ENCODE data around the gene AKR1A1.

The AKR1A1 gene

DNA sequence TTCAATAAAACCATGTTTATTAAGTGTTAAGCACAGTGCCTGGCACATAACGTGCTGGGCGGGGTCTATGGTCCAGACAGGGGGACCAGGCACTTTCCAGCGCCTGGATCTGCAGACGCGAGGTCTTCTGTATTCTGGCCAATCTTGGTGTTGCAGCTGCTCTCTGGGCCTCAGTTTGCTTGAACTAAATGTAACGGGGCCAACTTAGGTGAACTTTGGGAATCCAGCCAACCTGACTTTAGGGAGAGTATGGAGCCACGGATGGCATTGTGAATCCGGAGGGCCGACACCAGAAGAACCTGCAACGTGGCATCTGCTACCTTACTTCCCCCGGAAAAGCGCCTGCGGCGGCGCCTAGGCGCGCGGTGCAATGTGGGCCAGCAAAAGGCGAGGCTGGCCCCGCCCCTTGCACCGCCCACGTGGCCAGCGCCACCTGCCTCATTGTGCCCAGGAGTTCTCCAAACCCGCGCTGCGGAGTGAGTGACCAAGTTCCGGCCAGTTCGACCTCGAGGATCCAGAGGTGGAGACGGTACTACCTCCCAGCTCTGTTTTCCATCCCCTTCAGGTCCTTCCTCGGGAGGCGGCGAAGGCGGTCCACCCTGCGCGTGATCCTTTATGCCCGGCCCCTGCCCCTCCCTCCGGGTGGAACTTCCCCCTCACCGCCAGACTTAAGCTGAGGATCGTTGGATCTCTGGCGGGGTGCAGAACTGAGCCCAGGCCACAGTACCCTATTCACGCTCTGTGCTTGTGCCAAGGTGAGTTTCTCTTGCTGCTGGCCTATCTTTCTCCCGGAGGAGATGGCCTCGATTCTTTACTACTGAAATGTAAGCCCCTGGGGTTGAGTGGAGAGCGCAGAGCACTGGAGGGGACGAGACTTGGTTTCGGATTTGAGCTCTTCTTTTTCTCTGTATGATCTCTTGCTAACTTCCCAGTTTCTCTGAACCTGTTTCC lies at the start of gene AKR1A1:
AKR1A1 (plus strand) TSS at position 426 of the 951 bp plus-strand sequence. CDS start 10,969 bp downstream, outside the sequence.
- Histone ChIP-seq H2AFZ (ENCODE audit: low read depth, low read length, severe bottlenecking) (peak within 1 kb of the TSS; percentile 85), H3K27me3 (ENCODE audit: low read length) (no peaks in the 10 kb centered on the region), H3K9me3 (ENCODE audit: insufficient read depth, low read length) (no peaks in the 10 kb centered on the region), H3K4me2 (ENCODE audit: low read depth, low read length, poor library complexity, severe bottlenecking) (peak within 1 kb of the TSS; percentile 99), H4K20me1 (ENCODE audit: low read depth, low read length) (no peaks in the 10 kb centered on the region), H3K36me3 (ENCODE audit: low read length) (peaks cover 7% of the 10 kb centered on the region), H3K27ac (ENCODE audit: low read depth, low read length) (peak within 1 kb of the TSS; percentile 70), H3K9ac (ENCODE audit: low read length) (peak within 1 kb of the TSS; percentile 78), H3K79me2 (ENCODE audit: insufficient read depth, low read length) (peaks cover 38% of the 10 kb centered on the region), H3K9me2 (replicated peaks; ENCODE audit: insufficient read depth, low read length) (no peaks in the 10 kb centered on the region), H3K4me3 (ENCODE audit: insufficient read depth, low read length, poor library complexity, severe bottlenecking) (peak within 1 kb of the TSS; percentile 85), H3F3A (ENCODE audit: insufficient read depth) (no peaks in the 10 kb centered on the region)
- TF ChIP-seq, protein P1, sequence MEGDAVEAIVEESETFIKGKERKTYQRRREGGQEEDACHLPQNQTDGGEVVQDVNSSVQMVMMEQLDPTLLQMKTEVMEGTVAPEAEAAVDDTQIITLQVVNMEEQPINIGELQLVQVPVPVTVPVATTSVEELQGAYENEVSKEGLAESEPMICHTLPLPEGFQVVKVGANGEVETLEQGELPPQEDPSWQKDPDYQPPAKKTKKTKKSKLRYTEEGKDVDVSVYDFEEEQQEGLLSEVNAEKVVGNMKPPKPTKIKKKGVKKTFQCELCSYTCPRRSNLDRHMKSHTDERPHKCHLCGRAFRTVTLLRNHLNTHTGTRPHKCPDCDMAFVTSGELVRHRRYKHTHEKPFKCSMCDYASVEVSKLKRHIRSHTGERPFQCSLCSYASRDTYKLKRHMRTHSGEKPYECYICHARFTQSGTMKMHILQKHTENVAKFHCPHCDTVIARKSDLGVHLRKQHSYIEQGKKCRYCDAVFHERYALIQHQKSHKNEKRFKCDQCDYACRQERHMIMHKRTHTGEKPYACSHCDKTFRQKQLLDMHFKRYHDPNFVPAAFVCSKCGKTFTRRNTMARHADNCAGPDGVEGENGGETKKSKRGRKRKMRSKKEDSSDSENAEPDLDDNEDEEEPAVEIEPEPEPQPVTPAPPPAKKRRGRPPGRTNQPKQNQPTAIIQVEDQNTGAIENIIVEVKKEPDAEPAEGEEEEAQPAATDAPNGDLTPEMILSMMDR (IDR thresholded peaks at IDR 0.05; ENCODE audit: insufficient read depth, low read length, poor library complexity, severe bottlenecking), result no peak
- TF ChIP-seq EZH2phosphoT487 (conservative IDR thresholded peaks at IDR 0.05; ENCODE audit: low read length), result no peak

DNA sequence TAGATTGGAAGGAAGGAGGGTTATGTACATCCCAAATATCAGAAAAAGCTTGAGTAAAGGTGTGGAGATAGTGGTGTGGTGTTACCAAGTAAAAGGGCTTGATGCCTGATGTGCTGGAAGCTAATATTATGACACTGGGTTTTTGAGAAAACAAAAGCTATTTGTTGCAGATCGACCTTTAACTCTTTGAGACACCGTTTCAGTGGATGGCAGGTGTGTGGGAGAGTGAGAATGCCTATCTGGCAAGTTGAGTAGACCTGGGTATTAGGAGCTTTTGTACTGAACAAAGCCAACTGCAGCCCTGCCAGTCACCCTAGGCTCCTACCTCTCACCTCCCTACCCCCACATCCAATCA lies 49.1 kb upstream of the AKR1A1 start:
- no peak for TF ChIP-seq EZH2phosphoT487 (conservative IDR thresholded peaks at IDR 0.05; ENCODE audit: low read length)
- TF ChIP-seq, protein P1 (IDR thresholded peaks at IDR 0.05; ENCODE audit: insufficient read depth, low read length, poor library complexity, severe bottlenecking), result no peak
- Histone ChIP-seq H3K9me2 (replicated peaks; ENCODE audit: insufficient read depth, low read length) (no peaks in the 10 kb centered on the region), H3K27me3 (ENCODE audit: low read length) (no peaks in the 10 kb centered on the region), H3K4me3 (ENCODE audit: insufficient read depth, low read length, poor library complexity, severe bottlenecking) (no peak overlapping the region), H3K9ac (ENCODE audit: low read length) (no peak overlapping the region), H3K79me2 (ENCODE audit: insufficient read depth, low read length) (no peaks in the 10 kb centered on the region), H3K9me3 (ENCODE audit: insufficient read depth, low read length) (no peaks in the 10 kb centered on the region), H2AFZ (ENCODE audit: low read depth, low read length, severe bottlenecking) (no peak overlapping the region), H3K4me2 (ENCODE audit: low read depth, low read length, poor library complexity, severe bottlenecking) (no peak overlapping the region), H4K20me1 (ENCODE audit: low read depth, low read length) (no peaks in the 10 kb centered on the region), H3K27ac (ENCODE audit: low read depth, low read length) (no peak overlapping the region), H3K36me3 (ENCODE audit: low read length) (no peaks in the 10 kb centered on the region), H3F3A (ENCODE audit: insufficient read depth) (peaks cover 5% of the 10 kb centered on the region; the same call in 1 of the 2 replicates)

DNA sequence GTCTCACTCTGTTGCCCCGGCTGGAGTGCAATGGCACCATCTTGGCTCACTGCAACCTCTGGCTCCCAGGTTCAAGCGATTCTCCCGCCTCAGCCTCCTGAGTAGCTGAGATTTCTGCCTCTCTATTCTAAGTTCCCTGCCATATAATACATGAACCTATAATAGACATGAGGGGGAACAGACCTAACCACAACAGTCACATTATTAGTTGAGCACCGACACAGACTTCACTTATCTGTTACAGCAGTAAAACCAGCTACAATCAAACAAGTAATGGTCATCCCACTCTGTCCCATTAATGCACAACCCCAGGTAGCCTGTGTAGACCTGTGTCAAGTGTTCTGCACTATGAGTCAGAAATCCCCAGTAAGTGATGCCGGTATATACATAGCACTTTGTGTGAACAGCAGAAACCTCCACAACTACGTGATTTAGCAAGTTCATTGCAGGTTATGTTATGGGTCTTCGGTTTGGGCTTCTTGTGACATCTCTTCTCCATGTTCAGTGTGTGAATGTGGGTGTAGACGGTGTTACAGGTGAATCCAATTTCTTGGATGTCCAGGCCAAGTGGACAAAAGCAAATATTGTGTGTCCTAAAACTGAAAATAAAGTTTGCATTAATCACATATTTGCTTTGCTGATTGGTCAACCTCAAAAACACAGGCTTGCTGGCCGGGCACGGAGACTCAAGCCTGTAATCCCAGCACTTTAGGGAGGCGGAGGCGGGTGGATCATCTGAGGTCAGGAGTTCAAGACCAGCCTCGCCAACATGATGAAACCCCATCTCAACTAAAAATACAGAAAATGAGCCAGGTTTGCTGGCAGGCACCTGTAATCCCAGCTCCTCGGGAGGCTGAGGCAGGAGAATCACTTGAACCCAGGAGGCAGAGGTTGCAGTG lies 46.9 kb upstream of the AKR1A1 start:
- no peaks in the 10 kb centered on the region for H3K27me3 ChIP-seq (ENCODE audit: low read length)
- H3K4me2 ChIP-seq (ENCODE audit: low read depth, low read length, poor library complexity, severe bottlenecking), result no peak overlapping the region
- no peaks in the 10 kb centered on the region for H4K20me1 ChIP-seq (ENCODE audit: low read depth, low read length)
- no peaks in the 10 kb centered on the region for H3K9me2 ChIP-seq (replicated peaks; ENCODE audit: insufficient read depth, low read length)
- H3K36me3 ChIP-seq (ENCODE audit: low read length), result no peaks in the 10 kb centered on the region
- H3K4me3 ChIP-seq (ENCODE audit: insufficient read depth, low read length, poor library complexity, severe bottlenecking), result no peak overlapping the region
- no peak overlapping the region for H2AFZ ChIP-seq (ENCODE audit: low read depth, low read length, severe bottlenecking)
- H3K27ac ChIP-seq (ENCODE audit: low read depth, low read length), result no peak overlapping the region
- no peak for TF ChIP-seq EZH2phosphoT487 (conservative IDR thresholded peaks at IDR 0.05; ENCODE audit: low read length)
- TF ChIP-seq, protein P1 (IDR thresholded peaks at IDR 0.05; ENCODE audit: insufficient read depth, low read length, poor library complexity, severe bottlenecking), result no peak
- H3F3A ChIP-seq (ENCODE audit: insufficient read depth), result peaks cover 14% of the 10 kb centered on the region; the same call in 1 of the 2 replicates
- no peaks in the 10 kb centered on the region for H3K79me2 ChIP-seq (ENCODE audit: insufficient read depth, low read length)
- no peaks in the 10 kb centered on the region for H3K9me3 ChIP-seq (ENCODE audit: insufficient read depth, low read length)
- no peak overlapping the region for H3K9ac ChIP-seq (ENCODE audit: low read length)

Data from SU-DHL-6 (cell line).